ENCODE data around the gene CDK4. TPM values are rescaled to one million over a fixed set of nuclear protein-coding genes. Genes with fewer than 3 reads are reported as not detected.
A peak's percentile ranks its signal among the peaks of the same experiment; 100 is the strongest.

The CDK4 gene
- total RNA-seq, 1 experiment from 2014 or later: 4,723 TPM

GRCh38 chr12:57735952-57736740 is 16.0 kb downstream of the CDK4 start:
- Histone ChIP-seq H3K4me1 (replicated peaks) (peaks cover 27% of the 10 kb centered on the region), H3K36me3 (peaks cover 7% of the 10 kb centered on the region), H3K27ac (no peak overlapping the region), H3K4me3 (peak overlapping the region; percentile 0; the same call in 1 of the 2 replicates), H3K27me3 (replicated peaks) (peaks cover 98% of the 10 kb centered on the region), H3K9me3 (replicated peaks) (peaks cover 16% of the 10 kb centered on the region)
- DNase-seq (ENCODE audit: low read depth in 1 of 2, low spot score in 2 of 2): peak in 1 of 2 experiments; percentile 99

GRCh38 chr12:57735198-57735855 is 16.8 kb downstream of the CDK4 start:
- Histone ChIP-seq H3K27me3 (replicated peaks) (peaks cover 98% of the 10 kb centered on the region), H3K9me3 (replicated peaks) (peaks cover 16% of the 10 kb centered on the region), H3K4me1 (replicated peaks) (peaks cover 27% of the 10 kb centered on the region), H3K27ac (no peak overlapping the region), H3K4me3 (no peak overlapping the region), H3K36me3 (peaks cover 7% of the 10 kb centered on the region)
- peak in 1 of 2 experiments; percentile 77 for DNase-seq (ENCODE audit: low read depth in 1 of 2, low spot score in 2 of 2)

GRCh38 chr12:57734591-57734990 is 17.5 kb downstream of the CDK4 start:
- Histone ChIP-seq H3K4me3 (no peak overlapping the region), H3K27me3 (replicated peaks) (peaks cover 98% of the 10 kb centered on the region), H3K36me3 (peaks cover 7% of the 10 kb centered on the region), H3K27ac (no peak overlapping the region), H3K4me1 (replicated peaks) (peaks cover 27% of the 10 kb centered on the region), H3K9me3 (replicated peaks) (peaks cover 16% of the 10 kb centered on the region)
- peak in 1 of 2 experiments; percentile 82 for DNase-seq (ENCODE audit: low read depth in 1 of 2, low spot score in 2 of 2)

- Histone ChIP-seq H3K4me3 (no peak overlapping the region), H3K27ac (no peak overlapping the region), H3K4me1 (replicated peaks) (peaks cover 27% of the 10 kb centered on the region), H3K36me3 (peaks cover 7% of the 10 kb centered on the region), H3K27me3 (replicated peaks) (peaks cover 95% of the 10 kb centered on the region), H3K9me3 (replicated peaks) (peaks cover 16% of the 10 kb centered on the region)
- peak; percentile 71 to 95 for DNase-seq (ENCODE audit: low read depth in 1 of 2, low spot score in 2 of 2)
Observed at GRCh38 chr12:57733928-57734327, 18.2 kb downstream of the CDK4 start.

GRCh38 chr12:57732726-57733593 is 19.1 kb downstream of the CDK4 start:
- Histone ChIP-seq H3K4me1 (replicated peaks) (peaks cover 25% of the 10 kb centered on the region), H3K4me3 (no peak overlapping the region), H3K27me3 (replicated peaks) (peaks cover 88% of the 10 kb centered on the region), H3K27ac (no peak overlapping the region), H3K9me3 (replicated peaks) (peaks cover 15% of the 10 kb centered on the region), H3K36me3 (peaks cover 7% of the 10 kb centered on the region)
- DNase-seq (ENCODE audit: low read depth in 1 of 2, low spot score in 2 of 2): peak in 1 of 2 experiments; percentile 95

GRCh38 chr12:57732270-57732669 is 19.8 kb downstream of the CDK4 start:
- Histone ChIP-seq H3K4me1 (replicated peaks) (peaks cover 21% of the 10 kb centered on the region), H3K27me3 (replicated peaks) (peaks cover 81% of the 10 kb centered on the region), H3K36me3 (peaks cover 6% of the 10 kb centered on the region), H3K27ac (no peak overlapping the region), H3K4me3 (no peak overlapping the region), H3K9me3 (replicated peaks) (peaks cover 11% of the 10 kb centered on the region)
- no peak for DNase-seq (ENCODE audit: low read depth in 1 of 2, low spot score in 2 of 2)

GRCh38 chr12:57731411-57732080 is 20.6 kb downstream of the CDK4 start:
- peaks cover 13% of the 10 kb centered on the region for H3K36me3 ChIP-seq

GRCh38 chr12:57730336-57731067 is 21.6 kb downstream of the CDK4 start:
- peak in 1 of 2 experiments; percentile 93 for DNase-seq (ENCODE audit: low read depth in 1 of 2, low spot score in 2 of 2)
- H3K36me3 ChIP-seq: peaks cover 18% of the 10 kb centered on the region
- H3K4me3 ChIP-seq: no peak overlapping the region
- peaks cover 63% of the 10 kb centered on the region for H3K27me3 ChIP-seq (replicated peaks)
- peaks cover 17% of the 10 kb centered on the region for H3K9me3 ChIP-seq (replicated peaks)
- no peak overlapping the region for H3K27ac ChIP-seq
- H3K4me1 ChIP-seq (replicated peaks): peaks cover 20% of the 10 kb centered on the region

More at GRCh38 chr12:57731411-57732080, 20.6 kb downstream of the CDK4 start:
- H3K9me3 ChIP-seq (replicated peaks): peaks cover 13% of the 10 kb centered on the region
- H3K27me3 ChIP-seq (replicated peaks): peaks cover 74% of the 10 kb centered on the region
- no peak overlapping the region for H3K27ac ChIP-seq
- peak in 1 of 2 experiments; percentile 94 for DNase-seq (ENCODE audit: low read depth in 1 of 2, low spot score in 2 of 2)
- no peak overlapping the region for H3K4me3 ChIP-seq
- peaks cover 21% of the 10 kb centered on the region for H3K4me1 ChIP-seq (replicated peaks)

GRCh38 chr12:57729321-57729844 is 22.7 kb downstream of the CDK4 start:
- DNase-seq (ENCODE audit: low read depth in 1 of 2, low spot score in 2 of 2): peak in 1 of 2 experiments; percentile 92
- H3K27ac ChIP-seq: no peak overlapping the region
- H3K9me3 ChIP-seq (replicated peaks): peaks cover 17% of the 10 kb centered on the region
- peaks cover 58% of the 10 kb centered on the region for H3K27me3 ChIP-seq (replicated peaks)
- H3K36me3 ChIP-seq: peaks cover 18% of the 10 kb centered on the region
- no peak overlapping the region for H3K4me3 ChIP-seq
- H3K4me1 ChIP-seq (replicated peaks): peaks cover 20% of the 10 kb centered on the region

GRCh38 chr12:57727758-57728395 is 24.2 kb downstream of the CDK4 start:
- DNase-seq (ENCODE audit: low read depth in 1 of 2, low spot score in 2 of 2): peak in 1 of 2 experiments; percentile 94
- no peak overlapping the region for H3K27ac ChIP-seq
- H3K4me1 ChIP-seq (replicated peaks): peaks cover 20% of the 10 kb centered on the region
- no peak overlapping the region for H3K4me3 ChIP-seq
- peaks cover 18% of the 10 kb centered on the region for H3K36me3 ChIP-seq
- H3K27me3 ChIP-seq (replicated peaks): peaks cover 52% of the 10 kb centered on the region
- peaks cover 14% of the 10 kb centered on the region for H3K9me3 ChIP-seq (replicated peaks)

GRCh38 chr12:57726884-57727757 is 25.0 kb downstream of the CDK4 start:
- peaks cover 20% of the 10 kb centered on the region for H3K36me3 ChIP-seq
- H3K4me1 ChIP-seq (replicated peaks): peaks cover 20% of the 10 kb centered on the region
- peak overlapping the region; percentile 58 for H3K27ac ChIP-seq
- H3K9me3 ChIP-seq (replicated peaks): peaks cover 14% of the 10 kb centered on the region
- peak; percentile 76 to 96 for DNase-seq (ENCODE audit: low read depth in 1 of 2, low spot score in 2 of 2)
- H3K4me3 ChIP-seq: peak overlapping the region; percentile 77
- H3K27me3 ChIP-seq (replicated peaks): peaks cover 44% of the 10 kb centered on the region
